ENCODE data around the gene UCN2. TPM values are rescaled to one million over a fixed set of nuclear protein-coding genes. Genes with fewer than 3 reads are reported as not detected.

UCN2 gene
- total RNA-seq, 1 donor from 2014 or later: not detected

Other genes with a start within 250 kb of the UCN2 start
- not detected for gene SPINK8, start 230.1 kb downstream of the UCN2 start, total RNA-seq
- gene FBXW12, start 191.6 kb downstream of the UCN2 start, total RNA-seq: not detected
- 142 TPM for gene PLXNB1, start 133.7 kb downstream of the UCN2 start, total RNA-seq
- gene CCDC51, start 123.7 kb downstream of the UCN2 start, total RNA-seq: 9.2 TPM
- 69.3 TPM for gene TMA7, start 123.5 kb downstream of the UCN2 start, total RNA-seq
- gene ATRIP, start 117.0 kb downstream of the UCN2 start, total RNA-seq: 3.3 TPM
- 97.9 TPM for gene SHISA5, start 59.6 kb downstream of the UCN2 start, total RNA-seq
- gene PFKFB4, start 7.0 kb downstream of the UCN2 start, total RNA-seq: 1.3 TPM
- gene COL7A1, start 31.5 kb upstream of the UCN2 start, total RNA-seq: 2.5 TPM
- 232 TPM for gene UQCRC1, start 45.9 kb upstream of the UCN2 start, total RNA-seq
- gene TMEM89, start 58.0 kb upstream of the UCN2 start, total RNA-seq: not detected
- 8.4 TPM for gene SLC26A6, start 71.7 kb upstream of the UCN2 start, total RNA-seq
- gene CELSR3, start 99.1 kb upstream of the UCN2 start, total RNA-seq: 0.45 TPM
- gene NCKIPSD, start 122.1 kb upstream of the UCN2 start, total RNA-seq: 12.0 TPM
- 31.1 TPM for gene IP6K2, start 153.4 kb upstream of the UCN2 start, total RNA-seq

All from left lobe of liver (tissue), 1 donor.